ENCODE data around the gene FBXO21.
"Not testable (repeated sequence)": the region's sequence is repeated elsewhere in the genome, so short reads cannot be mapped to it uniquely, and the experiment has no call there.

FBXO21 gene

GRCh38 chr12:117130801-117131200 is 59.5 kb downstream of the FBXO21 start:
- no peak for DNase-seq

- DNase-seq, result no peak
These were observed 60.9 kb downstream of the FBXO21 start for GRCh38 chr12:117129391-117129790.

GRCh38 chr12:117127933-117128823 is 62.1 kb downstream of the FBXO21 start:
- DNase-seq, result no peak

GRCh38 chr12:117126335-117126734 is 63.9 kb downstream of the FBXO21 start:
- no peak for DNase-seq

- no peak for DNase-seq
These were observed 64.5 kb downstream of the FBXO21 start for GRCh38 chr12:117125767-117126166.

GRCh38 chr12:117125272-117125613 is 65.0 kb downstream of the FBXO21 start:
- DNase-seq, result no peak

- no peak for DNase-seq
These were observed 65.6 kb downstream of the FBXO21 start for GRCh38 chr12:117124421-117125271.

GRCh38 chr12:117121441-117121840 is 68.8 kb downstream of the FBXO21 start:
- DNase-seq, result no peak

GRCh38 chr12:117120787-117121186 is 69.5 kb downstream of the FBXO21 start:
- no peak for DNase-seq

GRCh38 chr12:117119592-117120198 is 70.6 kb downstream of the FBXO21 start:
- DNase-seq, result no peak

GRCh38 chr12:117118838-117119591 is 71.3 kb downstream of the FBXO21 start:
- DNase-seq, result no peak

- no peak for DNase-seq
These were observed 75.5 kb downstream of the FBXO21 start for GRCh38 chr12:117114784-117115183.

- DNase-seq, result no peak
These were observed 77.0 kb downstream of the FBXO21 start for GRCh38 chr12:117113231-117113630.

- DNase-seq, result no peak
These were observed 78.3 kb downstream of the FBXO21 start for GRCh38 chr12:117111821-117112595.

- DNase-seq, result no peak
These were observed 78.9 kb downstream of the FBXO21 start for GRCh38 chr12:117111386-117111785.

- no peak for DNase-seq
These were observed 80.2 kb downstream of the FBXO21 start for GRCh38 chr12:117109943-117110635.

- no peak for DNase-seq
These were observed 84.4 kb downstream of the FBXO21 start for GRCh38 chr12:117105902-117106301.

GRCh38 chr12:117104003-117104402 is 86.3 kb downstream of the FBXO21 start:
- not testable (repeated sequence) for DNase-seq

- DNase-seq, result no peak
These were observed 87.5 kb downstream of the FBXO21 start for GRCh38 chr12:117102800-117103181.

GRCh38 chr12:117101953-117102799 is 88.1 kb downstream of the FBXO21 start:
- no peak for DNase-seq

Measured in SIG-M5 (cell line).